ENCODE measurements around the gene CLTB.
"Not testable (repeated sequence)": the region's sequence is repeated elsewhere in the genome, so short reads cannot be mapped to it uniquely, and the experiment has no call there.

Gene CLTB, protein sequence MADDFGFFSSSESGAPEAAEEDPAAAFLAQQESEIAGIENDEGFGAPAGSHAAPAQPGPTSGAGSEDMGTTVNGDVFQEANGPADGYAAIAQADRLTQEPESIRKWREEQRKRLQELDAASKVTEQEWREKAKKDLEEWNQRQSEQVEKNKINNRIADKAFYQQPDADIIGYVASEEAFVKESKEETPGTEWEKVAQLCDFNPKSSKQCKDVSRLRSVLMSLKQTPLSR

DNA sequence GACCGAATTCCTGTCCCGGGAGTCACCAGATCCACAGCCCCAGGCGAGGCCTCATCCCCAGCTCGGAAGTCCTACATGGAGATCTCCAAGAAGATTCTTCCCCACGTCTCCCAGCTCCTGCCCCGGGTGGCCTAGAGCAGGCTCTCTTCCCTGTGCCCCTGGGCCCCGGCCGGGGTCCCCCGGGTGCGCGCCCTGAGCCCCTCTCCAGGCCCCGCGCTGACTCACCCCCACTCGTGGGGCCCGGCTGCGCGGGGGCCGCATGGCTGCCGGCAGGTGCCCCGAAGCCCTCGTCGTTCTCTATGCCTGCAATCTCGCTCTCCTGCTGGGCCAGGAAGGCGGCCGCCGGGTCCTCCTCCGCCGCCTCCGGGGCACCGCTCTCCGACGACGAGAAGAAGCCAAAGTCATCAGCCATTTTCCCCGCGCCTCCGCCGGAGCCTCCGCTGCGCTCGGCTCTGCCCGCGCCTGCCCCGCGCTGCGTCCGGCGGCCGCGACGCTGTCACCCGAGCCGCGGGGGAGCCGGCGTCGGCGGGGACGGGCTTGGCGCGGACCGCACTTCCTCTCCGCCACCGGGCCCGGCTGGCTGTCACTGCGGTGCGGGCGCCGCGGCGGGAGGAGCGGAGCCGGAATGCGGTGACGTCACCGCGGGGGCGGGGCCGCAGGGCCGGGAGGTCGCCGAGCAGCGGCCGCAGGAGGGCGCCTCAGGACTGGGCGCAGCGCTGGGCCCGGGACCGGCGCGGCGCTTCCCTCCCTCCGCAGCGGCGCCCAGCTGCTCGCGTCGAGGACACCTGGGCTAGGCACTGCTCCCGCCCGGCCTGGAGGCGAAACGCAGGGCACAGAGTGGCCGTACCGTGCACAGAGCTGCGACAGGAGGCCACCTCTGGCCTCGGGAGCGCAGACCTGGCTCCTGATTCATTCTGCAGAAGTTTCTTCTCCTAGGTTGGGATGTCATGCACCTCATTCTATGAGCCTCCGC lies at the start of gene CLTB:
TSS of gene CLTB (minus strand) at position 588 of the 973 bp plus-strand sequence. CDS start at position 412, 176 bp downstream.
- peak; percentile 83 to 89 for DNase-seq (ENCODE audit: low read depth in 2 of 2)

DNA sequence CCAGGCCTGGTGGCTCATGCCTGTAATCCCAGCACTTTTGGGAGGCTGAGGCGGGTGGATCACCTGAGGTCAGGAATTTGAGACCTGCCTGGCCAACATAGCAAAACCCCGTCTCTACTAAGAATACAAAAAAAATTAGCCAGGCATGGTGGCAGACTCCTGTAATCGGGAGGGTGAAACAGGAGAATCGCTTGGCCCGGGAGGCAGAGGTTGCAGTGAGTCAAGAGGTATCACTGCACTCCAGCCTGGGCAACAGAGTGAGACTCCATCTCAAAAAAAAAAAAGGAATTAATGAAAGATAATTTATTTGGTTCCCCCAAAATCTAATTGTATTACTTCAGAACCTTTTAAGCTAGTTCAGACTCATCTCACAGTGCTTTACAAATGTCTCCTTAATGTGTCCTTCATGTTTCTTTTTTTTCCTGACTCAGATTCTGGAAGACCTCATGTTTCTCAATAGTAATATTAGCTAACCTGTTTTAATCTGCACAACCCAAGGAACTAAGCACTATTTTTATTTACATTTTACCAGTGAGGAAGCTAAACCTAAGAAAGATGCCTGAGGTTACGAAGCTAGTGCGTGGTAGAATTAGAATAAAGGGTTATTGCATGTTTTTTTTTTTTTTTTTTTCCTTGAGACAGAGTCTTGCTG lies 46.9 kb upstream of the CLTB start:
- no peak for DNase-seq (ENCODE audit: low read depth in 2 of 2)

DNA sequence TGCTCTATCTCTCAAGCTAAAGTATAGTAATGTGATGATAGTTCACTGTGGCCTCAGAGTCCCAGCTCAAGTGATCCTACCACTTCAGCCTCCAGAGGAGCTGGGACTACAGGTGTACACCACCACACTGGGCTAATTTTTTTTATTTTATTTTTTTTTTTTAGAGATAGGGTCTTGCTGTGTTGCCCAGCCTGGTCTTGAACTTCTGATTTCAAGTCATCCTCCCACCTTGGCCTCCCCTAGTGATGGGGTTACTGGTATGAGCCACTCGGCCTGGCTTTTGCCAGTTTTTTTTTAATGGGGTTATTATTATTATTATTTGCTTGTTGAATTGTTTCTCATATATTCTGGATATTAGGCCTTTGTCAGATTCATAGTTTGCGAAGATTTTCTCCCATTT lies 45.0 kb upstream of the CLTB start:
- DNase-seq (ENCODE audit: low read depth in 2 of 2), result no peak

DNA sequence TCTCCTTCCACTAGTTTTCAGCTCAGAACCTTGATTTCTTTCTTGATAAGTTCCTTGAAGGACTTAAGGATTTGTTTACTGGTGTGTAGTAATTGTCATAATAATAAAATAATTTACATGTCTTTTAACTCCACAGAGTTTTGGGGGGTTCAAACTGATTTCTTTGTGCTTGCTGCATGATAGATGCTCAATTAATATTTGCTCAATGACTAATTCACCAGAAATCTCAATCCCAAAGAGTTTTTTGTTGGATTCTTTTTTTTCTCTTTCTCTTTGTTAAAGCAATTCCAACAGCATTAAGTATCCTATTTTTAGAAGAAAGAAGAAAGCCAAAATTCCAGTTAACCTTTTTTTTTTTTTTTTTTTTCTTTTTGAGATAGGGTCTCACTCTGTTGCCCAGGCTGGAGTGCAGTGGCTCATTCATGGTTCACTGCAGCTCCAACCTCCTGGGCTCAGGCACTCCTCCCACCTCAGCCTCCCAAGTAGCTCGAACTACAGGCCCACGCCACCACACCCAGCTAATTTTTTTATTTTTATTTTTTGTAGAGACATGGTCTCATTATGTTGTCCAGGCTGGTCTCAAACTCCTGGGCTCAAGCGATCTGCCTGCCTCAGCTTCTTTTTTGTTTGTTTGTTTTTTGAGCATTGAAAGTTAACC lies 42.7 kb upstream of the CLTB start:
- DNase-seq (ENCODE audit: low read depth in 2 of 2), result no peak

DNA sequence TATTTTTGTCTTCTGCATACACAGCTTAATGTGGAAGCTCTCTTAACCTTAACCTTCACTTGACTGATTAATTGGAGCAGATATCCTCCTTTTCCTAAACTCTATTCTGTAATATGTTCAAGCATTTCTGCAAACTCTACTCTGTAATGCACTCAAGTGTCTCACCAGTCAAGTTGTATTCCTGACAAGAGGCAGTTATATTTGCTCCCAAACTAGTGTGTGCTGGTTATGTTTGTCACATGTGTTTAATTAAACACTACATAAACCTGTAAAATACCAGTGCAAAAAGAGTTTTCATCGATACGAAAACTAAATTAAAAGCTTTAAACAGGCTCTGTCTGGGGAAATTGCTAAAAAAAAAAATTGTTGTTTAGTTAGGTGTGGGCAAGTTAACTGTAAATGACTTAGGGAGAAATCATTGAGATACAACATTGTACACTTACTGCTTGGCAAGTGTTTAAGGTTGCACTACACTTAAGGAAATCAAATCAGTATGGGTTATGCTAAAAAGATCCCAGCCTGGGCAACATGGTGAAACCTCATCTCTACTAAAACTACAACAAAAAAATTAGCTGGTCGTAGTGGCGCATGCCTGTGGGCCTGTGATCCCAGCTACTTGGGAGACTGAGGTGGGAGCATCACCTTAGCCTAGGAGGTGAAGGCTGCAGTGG lies 38.5 kb upstream of the CLTB start:
- no peak for DNase-seq (ENCODE audit: low read depth in 2 of 2)

DNA sequence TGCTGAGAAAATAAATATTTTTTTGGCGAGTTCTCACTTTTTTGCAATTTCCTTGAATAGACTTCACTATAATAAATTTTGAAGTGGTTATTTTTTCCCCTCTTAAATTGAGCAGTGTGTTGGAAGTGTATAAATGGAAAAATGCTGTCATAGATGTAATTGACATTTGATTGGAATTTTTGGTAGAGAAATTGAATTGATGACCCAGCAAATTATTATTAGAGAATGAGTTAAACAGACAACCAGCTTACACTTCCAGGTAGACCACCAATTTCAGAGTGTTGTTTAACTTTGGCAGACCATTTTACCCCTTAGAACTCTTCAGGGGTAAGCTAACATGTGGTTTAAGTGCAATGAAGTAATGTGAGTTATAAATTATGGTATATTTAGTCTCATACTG lies 33.7 kb upstream of the CLTB start:
- DNase-seq (ENCODE audit: low read depth in 2 of 2), result no peak

DNA sequence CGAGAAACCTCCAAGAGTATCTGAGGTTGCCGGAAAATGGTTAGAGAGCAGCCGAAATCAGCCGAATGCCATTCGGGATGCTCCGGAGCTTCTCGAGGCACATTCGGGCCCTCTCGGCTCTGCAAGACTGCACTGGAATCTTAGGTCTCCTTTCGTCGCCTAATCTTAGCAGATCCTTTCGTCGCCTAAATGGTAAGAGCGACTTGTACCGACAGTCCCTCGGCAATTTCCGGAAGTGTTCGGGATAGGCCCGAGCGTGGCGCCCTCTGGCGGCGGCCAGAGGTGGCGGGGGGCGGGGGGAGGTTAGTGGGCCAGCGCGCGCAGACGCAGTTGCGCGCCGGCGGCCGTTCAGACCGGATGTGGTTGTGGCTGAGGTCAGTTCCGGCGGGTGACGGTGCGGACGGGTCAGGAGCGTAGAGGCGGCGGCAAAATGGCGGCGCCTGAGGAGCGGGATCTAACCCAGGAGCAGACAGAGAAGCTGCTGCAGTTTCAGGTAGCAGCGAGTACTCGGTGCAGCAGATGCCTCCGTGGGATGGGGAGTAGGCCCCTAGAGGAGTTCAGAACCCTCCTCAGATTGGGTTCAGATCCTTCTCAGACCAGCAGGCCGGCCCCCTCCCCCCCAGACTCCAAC lies 31.8 kb upstream of the CLTB start, which contains the start of gene FAF2:
TSS of gene FAF2 (plus strand) at position 408 of the 631 bp plus-strand sequence. CDS start at position 431, 23 bp downstream.
- DNase-seq (ENCODE audit: low read depth in 2 of 2), result peak; percentile 97 to 99

DNA sequence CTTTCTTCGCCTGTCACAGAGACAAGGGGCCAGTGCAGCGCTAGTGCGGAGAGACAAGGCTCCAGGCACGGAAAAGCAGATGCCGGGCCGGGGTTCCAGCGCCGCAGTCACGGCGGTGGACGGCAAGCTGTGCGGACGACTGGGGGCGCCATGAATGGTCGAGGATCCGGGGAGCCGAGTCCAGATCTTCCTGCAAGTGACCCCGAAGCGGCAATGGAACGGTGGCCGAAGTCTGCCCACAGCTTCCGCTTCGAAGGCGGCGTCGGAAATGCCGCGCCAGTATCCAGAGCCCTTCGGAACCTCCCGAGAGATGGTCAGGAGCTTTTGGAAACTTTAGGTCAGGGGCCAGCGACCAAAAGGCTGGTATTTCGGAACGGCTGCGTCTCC lies 31.2 kb upstream of the CLTB start:
- peak in 1 of 2 donors; percentile 5 for DNase-seq (ENCODE audit: low read depth in 2 of 2)

DNA sequence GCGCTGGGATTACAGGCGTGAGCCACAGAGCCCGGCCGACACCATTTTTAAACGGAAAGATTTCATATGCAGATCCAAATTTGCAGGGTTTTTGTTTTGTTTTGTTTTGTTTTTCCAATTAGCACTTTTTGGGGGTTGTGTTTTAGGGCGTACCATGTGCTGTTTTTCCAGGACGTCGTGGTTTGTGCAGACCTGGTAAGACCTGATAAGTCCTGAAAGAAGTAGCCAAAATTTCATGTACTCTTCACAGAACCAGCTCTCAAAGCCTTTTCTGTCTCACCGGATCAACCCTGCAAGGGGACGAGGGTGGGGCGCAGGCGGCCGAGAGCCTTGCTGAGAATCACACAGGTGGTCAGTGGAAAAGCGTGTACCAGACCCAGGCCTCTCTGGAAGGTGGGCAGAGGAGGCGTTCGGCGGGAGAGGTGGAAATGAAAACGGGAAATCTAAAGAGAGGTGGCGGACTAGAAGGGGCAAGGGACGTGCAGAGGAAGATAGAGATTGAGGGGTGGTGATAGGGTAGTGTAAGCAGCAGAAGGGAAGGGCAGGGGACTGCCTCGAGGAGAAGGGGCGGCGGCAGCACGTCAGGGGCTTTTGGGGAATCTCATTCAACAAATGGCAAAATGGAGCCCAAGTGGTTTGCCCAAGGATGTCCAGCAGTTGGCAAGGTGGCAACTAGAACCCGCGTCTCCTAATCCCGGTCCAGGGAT lies 30.7 kb upstream of the CLTB start:
- no peak for DNase-seq (ENCODE audit: low read depth in 2 of 2)

DNA sequence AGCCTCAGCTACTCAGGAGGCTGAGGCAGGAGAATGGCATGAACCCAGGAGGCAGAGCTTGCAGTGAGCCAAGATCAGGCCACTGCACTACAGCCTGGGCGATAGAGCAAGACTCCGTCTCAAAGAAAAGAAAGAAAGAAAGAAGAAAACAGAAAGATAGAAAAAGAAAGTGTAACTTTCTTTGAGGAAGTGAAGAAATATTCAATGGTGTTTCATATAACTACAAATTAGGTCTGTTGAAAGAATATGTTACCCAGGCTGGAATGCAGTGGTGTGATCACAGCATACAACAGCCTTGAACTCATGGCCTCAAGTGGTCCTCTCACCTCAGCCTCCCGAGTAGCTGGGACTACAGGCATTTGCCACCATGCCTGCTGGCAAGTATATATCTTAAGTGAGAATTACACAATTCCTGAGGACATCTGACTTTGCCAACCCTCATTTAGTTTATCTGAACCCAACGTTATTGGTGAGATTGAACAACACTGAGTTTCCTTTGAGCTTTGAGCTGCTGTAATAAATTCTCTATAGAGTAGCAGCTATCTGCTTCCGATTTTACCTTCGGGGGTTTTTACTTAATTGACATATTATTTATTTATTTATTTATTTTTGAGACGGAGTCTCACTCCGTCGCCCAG lies 29.8 kb upstream of the CLTB start:
- no peak for DNase-seq (ENCODE audit: low read depth in 2 of 2)

DNA sequence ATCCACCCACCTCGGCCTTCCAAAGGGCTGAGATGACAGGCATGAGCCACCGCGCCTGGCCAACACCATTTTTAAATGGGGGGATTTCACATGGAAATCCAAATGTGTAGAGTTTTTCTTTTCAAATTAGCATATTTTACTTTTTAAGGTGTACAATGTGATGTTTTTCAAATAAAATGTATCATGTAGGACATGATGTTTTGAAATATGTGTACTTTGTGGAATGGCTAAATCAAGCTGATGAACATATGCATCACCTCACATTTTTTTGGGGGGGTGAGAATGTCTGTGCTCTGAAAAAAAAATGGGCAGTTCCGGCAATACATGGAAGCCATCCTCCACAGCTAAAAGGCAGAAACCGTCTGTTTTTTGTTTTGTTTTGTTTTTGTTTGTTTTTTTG lies 28.4 kb upstream of the CLTB start:
- no peak for DNase-seq (ENCODE audit: low read depth in 2 of 2)

DNA sequence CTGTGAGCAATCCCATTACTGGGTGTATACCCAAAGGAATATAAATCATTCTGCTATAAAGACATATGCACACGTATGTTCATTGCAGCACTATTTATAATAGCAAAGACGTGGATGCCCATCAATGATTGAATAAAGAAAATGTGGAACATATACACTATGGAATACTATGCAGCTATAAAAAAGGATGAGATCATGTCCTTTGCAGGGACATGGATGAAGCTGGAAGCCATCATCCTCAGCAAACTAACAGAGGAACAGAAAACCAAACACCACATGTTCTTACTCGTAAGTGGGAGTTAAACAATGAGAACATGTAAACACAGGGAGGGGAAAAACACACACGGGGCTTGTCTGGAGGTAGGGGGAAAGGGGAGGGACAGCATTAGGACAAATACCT lies 26.6 kb upstream of the CLTB start:
- DNase-seq (ENCODE audit: low read depth in 2 of 2), result not testable (repeated sequence)

DNA sequence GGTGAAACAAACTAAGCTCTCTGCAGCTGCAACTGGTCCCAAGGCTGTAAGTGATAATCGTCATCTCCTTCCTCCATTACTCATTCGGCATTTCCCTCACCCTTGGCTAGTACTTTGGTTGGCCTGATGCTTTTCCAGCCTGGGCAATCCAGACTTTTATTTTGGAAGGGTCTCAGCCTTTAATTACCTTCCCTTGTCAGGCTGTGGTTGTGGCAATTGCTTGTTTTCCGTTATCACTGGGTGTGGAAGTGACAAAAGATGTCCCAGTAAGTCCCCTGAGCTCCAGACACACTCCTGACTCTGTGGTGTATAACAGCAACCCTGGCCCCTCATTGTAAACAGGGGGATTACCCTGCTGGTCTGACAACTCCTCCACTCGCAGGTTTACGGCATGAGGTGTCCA lies 25.6 kb upstream of the CLTB start:
- no peak for DNase-seq (ENCODE audit: low read depth in 2 of 2)

DNA sequence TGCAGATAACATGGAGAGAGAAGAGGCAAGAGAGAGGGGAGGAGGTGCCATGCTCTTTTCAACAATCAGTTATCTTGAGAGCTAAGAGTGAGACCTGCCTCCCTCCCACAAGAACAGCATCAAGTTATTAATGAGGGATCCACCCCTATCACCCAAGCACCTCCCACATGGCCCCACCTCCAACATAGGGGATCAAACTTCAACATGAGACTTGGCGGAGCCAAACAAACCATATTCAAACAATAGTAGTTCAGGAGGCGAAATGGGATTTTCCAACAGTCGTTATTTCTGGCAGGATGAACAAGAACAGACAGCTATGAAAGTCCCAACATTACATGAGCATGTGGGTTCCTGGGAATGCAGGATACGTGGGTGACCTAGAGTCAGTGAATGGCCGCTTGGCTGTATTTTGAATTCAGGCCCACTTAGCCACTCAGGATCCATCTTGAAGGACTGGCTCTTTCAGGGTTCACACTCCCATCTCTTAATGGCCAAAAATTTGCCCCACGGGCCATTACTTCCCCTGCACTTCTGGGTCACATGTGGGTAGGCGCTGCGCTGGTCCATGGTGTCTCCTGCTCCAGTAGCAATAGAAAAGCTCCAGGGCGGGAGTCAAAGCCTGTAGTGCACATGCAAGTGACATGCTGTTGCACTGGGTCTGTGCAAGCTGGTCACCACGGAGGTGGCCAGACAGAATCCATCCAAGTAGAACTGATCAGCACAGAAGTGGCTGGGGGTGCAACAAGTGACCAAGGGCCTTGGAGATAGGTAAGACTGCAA lies 24.8 kb upstream of the CLTB start:
- DNase-seq (ENCODE audit: low read depth in 2 of 2), result no peak

DNA sequence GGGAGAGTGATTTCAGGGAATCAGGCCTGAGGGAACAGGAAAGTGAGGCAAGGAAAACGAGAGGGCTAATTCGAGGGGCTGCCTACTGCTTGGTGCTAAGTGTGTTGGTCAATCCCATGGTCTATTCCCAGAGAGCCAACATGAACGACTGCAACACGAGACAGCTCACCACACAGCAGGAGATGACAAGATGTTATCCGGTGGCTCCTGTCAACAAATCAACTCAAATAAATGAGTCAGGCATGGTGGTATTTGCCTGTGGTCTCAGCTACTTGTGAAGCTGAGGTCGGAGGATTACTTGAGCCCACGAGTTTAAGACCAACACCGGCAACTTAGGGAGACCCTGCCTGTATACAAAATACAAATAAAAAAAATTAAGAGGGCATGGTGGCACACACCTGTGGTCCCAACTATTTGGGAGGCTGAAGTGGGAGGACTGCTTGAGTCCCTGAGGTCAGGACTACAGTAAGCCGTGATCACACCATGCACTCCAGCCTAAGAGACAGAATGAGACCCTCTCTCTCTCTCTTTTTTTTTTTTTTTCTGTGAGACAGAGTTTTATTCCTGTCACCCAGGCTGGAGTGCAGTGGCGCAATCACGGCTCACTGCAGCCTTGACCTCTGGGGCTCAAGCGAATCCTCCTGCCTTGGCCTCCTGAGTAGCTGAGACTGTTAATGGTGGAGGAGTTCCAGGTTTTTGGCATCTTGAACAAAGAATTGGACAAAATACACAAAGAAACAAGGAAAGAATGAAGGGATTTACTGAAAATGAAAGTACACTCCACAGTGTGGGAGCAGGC lies 22.8 kb upstream of the CLTB start:
- DNase-seq (ENCODE audit: low read depth in 2 of 2), result no peak

DNA sequence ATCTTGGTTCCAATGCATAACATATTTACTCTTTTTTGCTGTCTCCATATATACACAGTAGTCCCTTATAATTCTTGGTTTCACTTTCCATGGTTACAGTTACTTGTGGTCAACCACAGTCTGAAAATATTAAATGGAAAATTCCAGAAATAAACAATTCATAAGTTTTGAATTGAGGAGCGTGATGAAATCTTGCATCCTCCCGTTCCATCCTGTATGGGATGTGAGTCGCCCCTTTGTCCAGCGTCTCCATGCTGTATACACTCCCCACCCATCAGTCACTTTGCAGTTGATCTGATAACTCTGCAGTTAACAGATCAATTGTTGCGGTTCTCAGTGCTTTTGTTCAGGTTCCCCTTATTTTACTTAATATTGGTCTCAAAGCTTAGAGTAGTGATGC lies 20.3 kb upstream of the CLTB start:
- DNase-seq (ENCODE audit: low read depth in 2 of 2), result no peak

DNA sequence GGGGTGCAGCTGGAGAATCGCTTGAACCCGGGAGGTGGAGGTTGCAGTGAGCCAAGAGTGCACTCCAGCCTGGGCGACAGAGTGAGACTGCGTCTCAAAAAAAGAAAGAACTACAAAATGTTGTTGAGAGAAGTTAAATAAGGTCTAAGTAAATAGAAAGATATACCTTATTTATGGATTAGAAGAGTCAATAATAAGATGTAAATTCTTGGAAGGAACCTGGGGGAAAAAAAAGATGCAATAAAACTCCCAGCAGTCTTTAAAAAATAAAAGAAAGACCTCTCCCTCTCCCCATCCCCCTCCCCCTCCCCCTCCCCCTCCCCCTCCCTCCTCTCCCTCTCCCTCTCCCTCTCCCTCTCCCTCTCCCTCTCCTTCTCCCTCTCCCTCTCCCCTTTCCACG lies 16.4 kb upstream of the CLTB start:
- no peak for DNase-seq (ENCODE audit: low read depth in 2 of 2)

DNA sequence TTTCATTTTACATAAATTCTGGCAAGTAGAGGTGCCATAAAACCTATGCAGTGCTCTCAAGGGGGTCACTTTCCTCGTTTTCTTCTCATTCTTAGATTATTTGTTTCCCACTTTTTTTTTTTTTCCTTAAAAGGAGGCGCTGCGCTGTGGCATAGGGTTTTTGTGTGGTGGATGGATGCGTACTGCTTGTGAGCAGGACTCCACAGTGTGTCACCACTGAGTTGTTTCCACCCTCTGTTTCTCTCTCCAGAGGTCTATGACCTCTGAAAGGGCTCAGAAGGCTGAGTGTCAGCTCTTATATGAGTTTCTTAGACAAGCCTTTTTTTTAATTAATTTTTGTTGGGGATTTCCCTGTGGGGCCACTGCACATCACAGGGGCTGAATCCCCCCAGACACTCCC lies 13.6 kb upstream of the CLTB start:
- no peak for DNase-seq (ENCODE audit: low read depth in 2 of 2)
